ENCODE data around the gene ARHGAP15.

DNA sequence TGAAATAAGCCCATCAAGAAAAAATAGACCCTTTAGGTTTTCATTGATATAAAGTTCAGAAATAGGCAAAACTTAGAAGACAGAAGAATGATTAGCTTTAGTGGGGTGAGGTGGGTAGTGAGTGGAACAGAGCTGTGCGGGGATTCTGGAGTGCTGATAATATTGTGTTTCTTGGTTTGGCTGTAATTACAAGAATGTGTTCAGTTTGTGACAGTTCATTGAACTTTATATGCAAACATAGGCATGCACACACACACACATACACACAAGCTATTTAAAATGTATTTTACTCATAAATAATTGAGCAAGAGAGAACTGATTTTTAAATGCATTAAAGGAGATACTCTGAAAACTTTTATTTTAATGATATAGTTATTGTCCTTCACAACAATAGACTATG, 17.1 kb downstream of the ARHGAP15 start:
- TF ChIP-seq CTCF (IDR thresholded peaks at IDR 0.05; ENCODE audit: insufficient read depth, low read depth, low read length) (no peak), EZH2 (IDR thresholded peaks at IDR 0.05; ENCODE audit: insufficient read depth, low read length) (no peak)
